HepG2 (cell line): ENCODE results near the gene TXNDC11. TPM values are rescaled to one million over a fixed set of nuclear protein-coding genes. Genes with fewer than 3 reads are reported as not detected.

Experiments used
- ATF7-NPFF ChIP-seq: sonication (generic); formaldehyde crosslinking; IDR thresholded peaks from 2 replicates; pipeline ENCODE4 v1.8.1; 2023; ENCODE audit warnings: mild to moderate bottlenecking, low read depth, missing genetic modification reagents, moderate library complexity
- CHD4 ChIP-seq: fragments of 200-600 bp; sonication (generic); IDR thresholded peaks from 2 replicates; pipeline ENCODE4 v1.7.0; 2017; ENCODE audit warnings: mild to moderate bottlenecking, low read length, borderline replicate concordance
- ERF ChIP-seq: IDR thresholded peaks from 2 replicates; pipeline ENCODE4 v1.6.1; 2018; ENCODE audit warnings: missing biosample characterization, missing genetic modification reagents
- FOXA3 ChIP-seq: IDR thresholded peaks from 2 replicates; pipeline ENCODE4 v1.6.1; 2016; ENCODE audit warnings: missing genetic modification reagents, missing compliant biosample characterization
- GATAD2A ChIP-seq: IDR thresholded peaks from 2 replicates; pipeline ENCODE4 v1.6.1; 2016
- MEIS1 ChIP-seq: sonication (generic); formaldehyde crosslinking; IDR thresholded peaks from 2 replicates; pipeline ENCODE4 v1.9.0; 2021; ENCODE audit warnings: mild to moderate bottlenecking, missing genetic modification reagents, moderate library complexity, borderline replicate concordance
- SIN3A ChIP-seq: IDR thresholded peaks from 2 replicates; pipeline ENCODE4 v1.6.1; 2011; ENCODE audit warnings: low read depth, mild to moderate bottlenecking, control low read depth, low read length, borderline replicate concordance
- SP1 ChIP-seq, 2 experiments: fragments of 450-650 bp in 1 of 2; sonication (generic) in 1 of 2; formaldehyde crosslinking in 1 of 2; IDR thresholded peaks; 2 replicates each; pipeline versions ENCODE4 v1.4.0 to v1.6.1; 2016 to 2020; ENCODE audit warnings: missing genetic modification reagents in 1 of 2
- SP2 ChIP-seq: sonication (generic); formaldehyde crosslinking; IDR thresholded peaks from 2 replicates; pipeline ENCODE4 v1.5.1; 2020; ENCODE audit warnings: mild to moderate bottlenecking, missing genetic modification reagents
- SSRP1 ChIP-seq: IDR thresholded peaks from 2 replicates; pipeline ENCODE4 v1.6.1; 2016; ENCODE audit warnings: control low read depth
- TOPORS ChIP-seq: sonication (generic); formaldehyde crosslinking; IDR thresholded peaks from 2 replicates; pipeline ENCODE4 v1.8.0; 2023; ENCODE audit warnings: mild to moderate bottlenecking, missing genetic modification reagents
- ZMYM4 ChIP-seq: sonication (generic); formaldehyde crosslinking; IDR thresholded peaks from 2 replicates; pipeline ENCODE4 v1.8.1; 2023; ENCODE audit warnings: mild to moderate bottlenecking, missing genetic modification reagents
- ZNF180 ChIP-seq: sonication (generic); formaldehyde crosslinking; IDR thresholded peaks from 2 replicates; pipeline ENCODE4 v1.4.0; 2020; ENCODE audit warnings: low read depth, missing genetic modification reagents, borderline replicate concordance
- ZNF326 ChIP-seq: sonication (generic); formaldehyde crosslinking; IDR thresholded peaks from 2 replicates; pipeline ENCODE4 v1.4.0; 2020; ENCODE audit warnings: missing genetic modification reagents, borderline replicate concordance
- ZNF44 ChIP-seq: sonication (generic); formaldehyde crosslinking; IDR thresholded peaks from 2 replicates; pipeline ENCODE4 v1.5.1; 2020; ENCODE audit warnings: mild to moderate bottlenecking, missing genetic modification reagents
- ZNF512B ChIP-seq: sonication (generic); formaldehyde crosslinking; IDR thresholded peaks from 2 replicates; pipeline ENCODE4 v1.5.1; 2020; ENCODE audit warnings: missing genetic modification reagents, mild to moderate bottlenecking, borderline replicate concordance
- ZNF747 ChIP-seq: sonication (generic); formaldehyde crosslinking; IDR thresholded peaks from 2 replicates; pipeline ENCODE4 v1.8.1; 2023; ENCODE audit warnings: missing genetic modification reagents, mild to moderate bottlenecking, borderline replicate concordance
- ZNF781 ChIP-seq: sonication (generic); formaldehyde crosslinking; IDR thresholded peaks from 2 replicates; pipeline ENCODE4 v1.5.1; 2020; ENCODE audit warnings: borderline replicate concordance, mild to moderate bottlenecking, missing genetic modification reagents; ENCODE audit errors: not compliant biosample characterization
- ZSCAN29 ChIP-seq: sonication (generic); formaldehyde crosslinking; conservative IDR thresholded peaks from 2 replicates; pipeline ENCODE4 v1.4.0; 2020; ENCODE audit warnings: mild to moderate bottlenecking, missing genetic modification reagents
- polyA plus RNA-seq, 8 experiments: library from polyadenylated mRNA; depleted of rRNA in 3 of 8; stranded (reverse) in 7 of 8; unstranded in 1 of 8; fragments of >200 nt; fragmentation: Illumina TruSeq in 4 of 8; extraction: Trizol in 4 of 8; gene quantifications; 2 replicates each; pipeline versions ENCODE4 v1.2.1 to v1.2.3, GENCODE V29; 2011 to 2016; ENCODE audit warnings: low read depth in 4 of 8, missing spikeins in 1 of 8, mixed read lengths in 1 of 8; ENCODE audit not compliant: insufficient read depth in 1 of 8
- total RNA-seq, 5 experiments: library from RNA; depleted of rRNA; stranded (reverse); fragments of >200 nt; fragmentation: Illumina TruSeq; extraction: Trizol; gene quantifications; 2 replicates each; pipeline ENCODE4 v1.2.3, GENCODE V29; 2016; ENCODE audit warnings: low read depth in 1 of 5
- TF ChIP-seq, protein P1 (sequence below): sonication (generic); formaldehyde crosslinking; IDR thresholded peaks from 2 replicates; pipeline ENCODE4 v1.4.0; 2020; ENCODE audit warnings: mild to moderate bottlenecking, missing genetic modification reagents
- TF ChIP-seq, protein P2 (sequence below): sonication (generic); formaldehyde crosslinking; IDR thresholded peaks from 2 replicates; pipeline ENCODE4 v1.5.1; 2020; ENCODE audit warnings: mild to moderate bottlenecking, missing genetic modification reagents, moderate library complexity
- TF ChIP-seq, protein P3 (sequence below): sonication (generic); formaldehyde crosslinking; IDR thresholded peaks from 2 replicates; pipeline ENCODE4 v1.9.0; 2022; ENCODE audit warnings: missing genetic modification reagents, mild to moderate bottlenecking, borderline replicate concordance

Gene TXNDC11
- total and polyA plus RNA-seq, 2 of the 13 experiments (the other 11 are each of a cell fraction or from before 2014, with no cell fraction given): 74.9 to 123 TPM

GRCh38 chr16:11632455-11632939 lies 110.2 kb downstream of the TXNDC11 start (continued):
- TF ChIP-seq ZNF512B (CRISPR knock-in tag): 0 out of 2 replicates have a peak, but pooled peaks have one; percentile 27
- TF ChIP-seq CHD4: no peak
- TF ChIP-seq, protein P1, sequence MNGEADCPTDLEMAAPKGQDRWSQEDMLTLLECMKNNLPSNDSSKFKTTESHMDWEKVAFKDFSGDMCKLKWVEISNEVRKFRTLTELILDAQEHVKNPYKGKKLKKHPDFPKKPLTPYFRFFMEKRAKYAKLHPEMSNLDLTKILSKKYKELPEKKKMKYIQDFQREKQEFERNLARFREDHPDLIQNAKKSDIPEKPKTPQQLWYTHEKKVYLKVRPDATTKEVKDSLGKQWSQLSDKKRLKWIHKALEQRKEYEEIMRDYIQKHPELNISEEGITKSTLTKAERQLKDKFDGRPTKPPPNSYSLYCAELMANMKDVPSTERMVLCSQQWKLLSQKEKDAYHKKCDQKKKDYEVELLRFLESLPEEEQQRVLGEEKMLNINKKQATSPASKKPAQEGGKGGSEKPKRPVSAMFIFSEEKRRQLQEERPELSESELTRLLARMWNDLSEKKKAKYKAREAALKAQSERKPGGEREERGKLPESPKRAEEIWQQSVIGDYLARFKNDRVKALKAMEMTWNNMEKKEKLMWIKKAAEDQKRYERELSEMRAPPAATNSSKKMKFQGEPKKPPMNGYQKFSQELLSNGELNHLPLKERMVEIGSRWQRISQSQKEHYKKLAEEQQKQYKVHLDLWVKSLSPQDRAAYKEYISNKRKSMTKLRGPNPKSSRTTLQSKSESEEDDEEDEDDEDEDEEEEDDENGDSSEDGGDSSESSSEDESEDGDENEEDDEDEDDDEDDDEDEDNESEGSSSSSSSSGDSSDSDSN (CRISPR knock-in tag): peak; percentile 33
- TF ChIP-seq SSRP1 (CRISPR knock-in tag): no peak; the same call in 1 of the 2 replicates
- TF ChIP-seq, protein P2, sequence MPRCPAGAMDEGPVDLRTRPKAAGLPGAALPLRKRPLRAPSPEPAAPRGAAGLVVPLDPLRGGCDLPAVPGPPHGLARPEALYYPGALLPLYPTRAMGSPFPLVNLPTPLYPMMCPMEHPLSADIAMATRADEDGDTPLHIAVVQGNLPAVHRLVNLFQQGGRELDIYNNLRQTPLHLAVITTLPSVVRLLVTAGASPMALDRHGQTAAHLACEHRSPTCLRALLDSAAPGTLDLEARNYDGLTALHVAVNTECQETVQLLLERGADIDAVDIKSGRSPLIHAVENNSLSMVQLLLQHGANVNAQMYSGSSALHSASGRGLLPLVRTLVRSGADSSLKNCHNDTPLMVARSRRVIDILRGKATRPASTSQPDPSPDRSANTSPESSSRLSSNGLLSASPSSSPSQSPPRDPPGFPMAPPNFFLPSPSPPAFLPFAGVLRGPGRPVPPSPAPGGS (CRISPR knock-in tag): peak; percentile 75; the same call in 1 of the 2 replicates
- TF ChIP-seq, protein P3, sequence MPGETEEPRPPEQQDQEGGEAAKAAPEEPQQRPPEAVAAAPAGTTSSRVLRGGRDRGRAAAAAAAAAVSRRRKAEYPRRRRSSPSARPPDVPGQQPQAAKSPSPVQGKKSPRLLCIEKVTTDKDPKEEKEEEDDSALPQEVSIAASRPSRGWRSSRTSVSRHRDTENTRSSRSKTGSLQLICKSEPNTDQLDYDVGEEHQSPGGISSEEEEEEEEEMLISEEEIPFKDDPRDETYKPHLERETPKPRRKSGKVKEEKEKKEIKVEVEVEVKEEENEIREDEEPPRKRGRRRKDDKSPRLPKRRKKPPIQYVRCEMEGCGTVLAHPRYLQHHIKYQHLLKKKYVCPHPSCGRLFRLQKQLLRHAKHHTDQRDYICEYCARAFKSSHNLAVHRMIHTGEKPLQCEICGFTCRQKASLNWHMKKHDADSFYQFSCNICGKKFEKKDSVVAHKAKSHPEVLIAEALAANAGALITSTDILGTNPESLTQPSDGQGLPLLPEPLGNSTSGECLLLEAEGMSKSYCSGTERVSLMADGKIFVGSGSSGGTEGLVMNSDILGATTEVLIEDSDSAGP (CRISPR knock-in tag): peak; percentile 39; the same call in 1 of the 2 replicates
- TF ChIP-seq ZNF44 (CRISPR knock-in tag): no peak
- no peak for TF ChIP-seq ZNF180 (CRISPR knock-in tag)
- no peak for TF ChIP-seq ZNF747 (CRISPR knock-in tag)
- TF ChIP-seq SP1 (IDR thresholded peaks at IDR 0.05): no peak
- no peak for TF ChIP-seq SP1 (CRISPR knock-in tag; IDR thresholded peaks at IDR 0.05)
- TF ChIP-seq ZNF326 (CRISPR knock-in tag): no peak
- no peak for TF ChIP-seq ZSCAN29 (CRISPR knock-in tag)
- no peak for TF ChIP-seq TOPORS (CRISPR knock-in tag)
- TF ChIP-seq ATF7-NPFF (CRISPR knock-in tag): no peak
- TF ChIP-seq SP2 (CRISPR knock-in tag): peak; percentile 25; the same call in 1 of the 2 replicates
- TF ChIP-seq FOXA3 (CRISPR knock-in tag): peak; percentile 51
- TF ChIP-seq ERF (CRISPR knock-in tag): 0 out of 2 replicates have a peak, but pooled peaks have one; percentile 32
- TF ChIP-seq ZMYM4: peak; percentile 45; the same call in 1 of the 2 replicates
- no peak for TF ChIP-seq ZNF781 (CRISPR knock-in tag)
- TF ChIP-seq GATAD2A: peak; percentile 59
- TF ChIP-seq SIN3A: peak; percentile 36; the same call in 1 of the 2 replicates
- no peak for TF ChIP-seq MEIS1 (CRISPR knock-in tag)
